HEK293 (cell line): ENCODE data around the gene RALGAPA2.

Experiments used
- CTCF ChIA-PET: fragments of 350-600 bp; formaldehyde crosslinking; extraction: SDS; loops from one replicate; lab custom pipeline; 2021; ENCODE audit warnings: antibody characterized with exemption; lab: Yijun Ruan, JAX
- POLR2A ChIA-PET: fragments of 300-600 bp; formaldehyde crosslinking; extraction: SDS; loops from one replicate; lab custom pipeline; 2020; ENCODE audit warnings: antibody characterized with exemption, inconsistent platforms; lab: Yijun Ruan, JAX
- H3K27ac ChIP-seq: fragments of 200-500 bp; sonication (Bioruptor generic); 2 replicates; pipeline ENCODE4 v1.5.1; 2014; ENCODE audit warnings: low read depth, low read length, control low read depth, inconsistent platforms; ENCODE audit errors: extremely low read depth
- H3K36me3 ChIP-seq, 2 experiments: fragments of 200-500 bp in 1 of 2; sonication (Bioruptor generic) in 1 of 2; 1 replicate in 1 of 2; 2 replicates in 1 of 2; pipeline ENCODE4 v1.5.1; 2014 to 2017; ENCODE audit warnings: inconsistent platforms in 2 of 2, low read length in 2 of 2; ENCODE audit not compliant: control insufficient read depth in 2 of 2, insufficient read depth in 1 of 2
- H3K4me1 ChIP-seq: fragments of 200-500 bp; sonication (Bioruptor generic); 2 replicates; pipeline ENCODE4 v1.5.1; 2014; ENCODE audit warnings: mild to moderate bottlenecking, low read length, inconsistent platforms; ENCODE audit not compliant: control insufficient read depth, insufficient read depth
- H3K4me3 ChIP-seq: 2 replicates; pipeline ENCODE4 v1.5.1; 2011; ENCODE audit warnings: low read depth, mild to moderate bottlenecking, control low read depth, low read length, moderate library complexity
- H3K9me3 ChIP-seq: fragments of 200-500 bp; sonication (Bioruptor generic); 2 replicates; pipeline ENCODE4 v1.5.1; 2014; ENCODE audit warnings: low read depth, low read length, inconsistent platforms; ENCODE audit not compliant: control insufficient read depth, insufficient read depth
- FEZF1 ChIP-seq: fragments of 450-650 bp; formaldehyde crosslinking; IDR thresholded peaks from 2 replicates; pipeline ENCODE4 v1.5.1; 2016; ENCODE audit warnings: missing biosample characterization, missing genetic modification characterization
- KLF8 ChIP-seq: fragments of 450-650 bp; formaldehyde crosslinking; IDR thresholded peaks from 2 replicates; pipeline ENCODE4 v1.5.1; 2016; ENCODE audit warnings: missing biosample characterization, missing genetic modification characterization
- RBAK ChIP-seq: fragments of 450-650 bp; formaldehyde crosslinking; IDR thresholded peaks from 2 replicates; pipeline ENCODE4 v1.5.1; 2016; ENCODE audit warnings: missing biosample characterization, missing genetic modification characterization
- WT1 ChIP-seq: fragments of 450-650 bp; formaldehyde crosslinking; IDR thresholded peaks from 2 replicates; pipeline ENCODE4 v1.5.1; 2016; ENCODE audit warnings: missing biosample characterization, missing genetic modification characterization
- ZBTB21 ChIP-seq: fragments of 450-650 bp; formaldehyde crosslinking; IDR thresholded peaks from 2 replicates; pipeline ENCODE4 v1.5.1; 2017; ENCODE audit warnings: missing biosample characterization, missing genetic modification characterization
- ZFP41 ChIP-seq: fragments of 450-650 bp; formaldehyde crosslinking; IDR thresholded peaks from 2 replicates; pipeline ENCODE4 v1.5.1; 2016; ENCODE audit warnings: missing biosample characterization, missing genetic modification characterization, borderline replicate concordance
- ZNF19 ChIP-seq: fragments of 450-650 bp; formaldehyde crosslinking; IDR thresholded peaks from 2 replicates; pipeline ENCODE4; 2016; ENCODE audit warnings: missing biosample characterization, missing genetic modification characterization, low read depth
- ZNF266 ChIP-seq: fragments of 450-650 bp; formaldehyde crosslinking; IDR thresholded peaks from 2 replicates; pipeline ENCODE4 v1.5.1; 2016; ENCODE audit warnings: missing biosample characterization, missing genetic modification characterization, low read depth
- ZNF350 ChIP-seq: fragments of 450-650 bp; formaldehyde crosslinking; IDR thresholded peaks from 2 replicates; pipeline ENCODE4 v1.5.0; 2017; ENCODE audit warnings: missing biosample characterization, mild to moderate bottlenecking, missing genetic modification characterization
- ZNF510 ChIP-seq: fragments of 450-650 bp; formaldehyde crosslinking; IDR thresholded peaks from 2 replicates; pipeline ENCODE4 v1.5.1; 2018; ENCODE audit warnings: mild to moderate bottlenecking, missing genetic modification characterization, missing biosample characterization; ENCODE audit not compliant: insufficient replicate concordance
- ZNF521 ChIP-seq: fragments of 450-650 bp; formaldehyde crosslinking; IDR thresholded peaks from 2 replicates; pipeline ENCODE4 v1.5.1; 2017; ENCODE audit warnings: missing biosample characterization, mild to moderate bottlenecking, missing genetic modification characterization
- ZNF555 ChIP-seq: fragments of 450-650 bp; formaldehyde crosslinking; conservative IDR thresholded peaks from 2 replicates; pipeline ENCODE4 v1.5.1; 2017; ENCODE audit warnings: missing biosample characterization, mild to moderate bottlenecking, missing genetic modification characterization, inconsistent platforms
- ZNF558 ChIP-seq: fragments of 450-650 bp; formaldehyde crosslinking; IDR thresholded peaks from 2 replicates; pipeline ENCODE4 v1.5.1; 2016; ENCODE audit warnings: missing biosample characterization, missing genetic modification characterization
- ZNF629 ChIP-seq: fragments of 450-650 bp; formaldehyde crosslinking; IDR thresholded peaks from 2 replicates; pipeline ENCODE4 v1.5.1; 2017; ENCODE audit warnings: missing biosample characterization, missing genetic modification characterization
- ZNF660 ChIP-seq: fragments of 450-650 bp; IDR thresholded peaks from 2 replicates; pipeline ENCODE4 v1.5.1; 2018; ENCODE audit warnings: missing biosample characterization, mild to moderate bottlenecking, missing genetic modification characterization
- ZNF664 ChIP-seq: fragments of 450-650 bp; formaldehyde crosslinking; IDR thresholded peaks from 2 replicates; pipeline ENCODE4 v1.5.1; 2016; ENCODE audit warnings: missing biosample characterization, missing genetic modification characterization
- ZNF768 ChIP-seq: fragments of 450-650 bp; formaldehyde crosslinking; IDR thresholded peaks from 2 replicates; pipeline ENCODE4 v1.5.1; 2018; ENCODE audit warnings: missing biosample characterization, mild to moderate bottlenecking, missing genetic modification characterization
- TF ChIP-seq, protein P1 (sequence below): fragments of 450-650 bp; formaldehyde crosslinking; IDR thresholded peaks from 2 replicates; pipeline ENCODE4 v1.5.1; 2016; ENCODE audit warnings: missing biosample characterization, missing genetic modification characterization
- TF ChIP-seq, protein P2 (sequence below): fragments of 450-650 bp; formaldehyde crosslinking; IDR thresholded peaks from 2 replicates; pipeline ENCODE4 v1.5.1; 2016; ENCODE audit warnings: missing biosample characterization, missing genetic modification characterization, low read depth
- TF ChIP-seq, protein P3 (sequence below): fragments of 450-650 bp; formaldehyde crosslinking; conservative IDR thresholded peaks from 2 replicates; pipeline ENCODE4 v1.5.1; 2016; ENCODE audit warnings: low read depth, missing biosample characterization, missing genetic modification characterization

The RALGAPA2 gene

DNA sequence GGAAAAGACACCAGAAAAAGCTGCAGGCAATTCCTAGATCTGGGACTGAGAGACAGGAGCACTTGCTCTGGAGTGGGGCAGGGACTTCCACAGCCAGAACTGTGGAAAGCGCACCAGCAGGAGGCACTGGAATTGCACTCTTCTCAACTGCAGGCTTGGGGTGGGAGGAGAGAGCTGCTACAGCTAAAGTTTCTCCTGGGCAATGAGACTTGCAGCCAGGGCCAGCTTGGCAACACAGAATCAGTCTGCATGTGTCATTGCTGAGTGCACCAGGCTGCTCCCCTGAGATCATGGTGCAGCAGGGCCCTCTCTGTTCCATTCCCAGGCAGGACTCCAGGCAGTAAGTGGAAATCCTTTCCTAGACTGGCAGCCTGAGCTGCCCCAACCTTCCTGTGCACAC lies 198.7 kb downstream of the RALGAPA2 start:
- H3K36me3 ChIP-seq: peaks cover 0 to 37% of the 10 kb centered on the region in 2 experiments; a peak in 2 of 3 replicates

DNA sequence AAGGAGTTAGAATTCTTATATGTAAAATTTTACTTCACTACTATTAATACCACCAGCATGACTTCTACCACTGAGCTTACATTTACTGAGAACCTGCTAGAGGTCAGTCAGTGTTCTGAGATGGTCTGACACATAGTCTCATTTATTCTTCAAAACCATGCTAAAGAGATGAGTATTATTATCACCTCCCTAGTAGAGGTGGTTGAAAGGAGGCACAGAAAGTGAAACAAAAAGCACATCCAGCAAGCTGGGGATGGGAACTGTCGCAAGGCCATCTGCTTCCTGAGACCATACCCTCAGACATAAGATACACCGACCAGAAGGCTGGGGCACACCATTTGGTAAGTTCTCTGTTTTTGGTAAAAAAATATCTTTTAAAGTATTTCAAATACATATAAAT lies 206.9 kb downstream of the RALGAPA2 start:
- Histone ChIP-seq H3K36me3 (peaks cover 0 to 30% of the 10 kb centered on the region in 2 experiments; a peak in 2 of 3 replicates), H3K27ac (no peak overlapping the region), H3K9me3 (no peaks in the 10 kb centered on the region), H3K4me1 (no peaks in the 10 kb centered on the region), H3K4me3 (no peak overlapping the region)
- POLR2A ChIA-PET: no interaction called here
- CTCF ChIA-PET: no interaction called here
- TF ChIP-seq, protein P1, sequence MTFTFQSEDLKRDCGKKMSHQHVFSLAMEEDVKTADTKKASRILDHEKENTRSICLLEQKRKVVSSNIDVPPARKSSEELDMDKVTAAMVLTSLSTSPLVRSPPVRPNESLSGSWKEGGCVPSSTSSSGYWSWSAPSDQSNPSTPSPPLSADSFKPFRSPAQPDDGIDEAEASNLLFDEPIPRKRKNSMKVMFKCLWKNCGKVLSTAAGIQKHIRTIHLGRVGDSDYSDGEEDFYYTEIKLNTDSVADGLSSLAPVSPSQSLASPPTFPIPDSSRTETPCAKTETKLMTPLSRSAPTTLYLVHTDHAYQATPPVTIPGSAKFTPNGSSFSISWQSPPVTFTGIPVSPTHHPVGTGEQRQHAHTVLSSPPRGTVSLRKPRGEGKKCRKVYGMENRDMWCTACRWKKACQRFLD (tag by site-specific recombination): no peak
- no peak for TF ChIP-seq ZNF266
- TF ChIP-seq, protein P2, sequence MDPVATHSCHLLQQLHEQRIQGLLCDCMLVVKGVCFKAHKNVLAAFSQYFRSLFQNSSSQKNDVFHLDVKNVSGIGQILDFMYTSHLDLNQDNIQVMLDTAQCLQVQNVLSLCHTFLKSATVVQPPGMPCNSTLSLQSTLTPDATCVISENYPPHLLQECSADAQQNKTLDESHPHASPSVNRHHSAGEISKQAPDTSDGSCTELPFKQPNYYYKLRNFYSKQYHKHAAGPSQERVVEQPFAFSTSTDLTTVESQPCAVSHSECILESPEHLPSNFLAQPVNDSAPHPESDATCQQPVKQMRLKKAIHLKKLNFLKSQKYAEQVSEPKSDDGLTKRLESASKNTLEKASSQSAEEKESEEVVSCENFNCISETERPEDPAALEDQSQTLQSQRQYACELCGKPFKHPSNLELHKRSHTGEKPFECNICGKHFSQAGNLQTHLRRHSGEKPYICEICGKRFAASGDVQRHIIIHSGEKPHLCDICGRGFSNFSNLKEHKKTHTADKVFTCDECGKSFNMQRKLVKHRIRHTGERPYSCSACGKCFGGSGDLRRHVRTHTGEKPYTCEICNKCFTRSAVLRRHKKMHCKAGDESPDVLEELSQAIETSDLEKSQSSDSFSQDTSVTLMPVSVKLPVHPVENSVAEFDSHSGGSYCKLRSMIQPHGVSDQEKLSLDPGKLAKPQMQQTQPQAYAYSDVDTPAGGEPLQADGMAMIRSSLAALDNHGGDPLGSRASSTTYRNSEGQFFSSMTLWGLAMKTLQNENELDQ (tag by site-specific recombination): no peak
- TF ChIP-seq ZNF558 (tag by site-specific recombination): no peak
- TF ChIP-seq ZNF350 (tag by site-specific recombination): no peak
- TF ChIP-seq ZNF660 (tag by site-specific recombination): no peak

More for the DNA sequence above, 198.7 kb downstream of the RALGAPA2 start:
- ChIA-PET CTCF (interaction anchor here (0.7 kb wide), 1 partner anchor 13 kb away, joined by 3 read pairs; no protein-coding TSS in a partner anchor), POLR2A (no interaction called here)
- Histone ChIP-seq H3K9me3 (no peaks in the 10 kb centered on the region), H3K4me1 (no peaks in the 10 kb centered on the region), H3K4me3 (no peak overlapping the region), H3K27ac (no peak overlapping the region)
- TF ChIP-seq ZNF521 (no peak), ZFP41 (tag by site-specific recombination) (no peak), RBAK (tag by site-specific recombination) (no peak), FEZF1 (tag by site-specific recombination) (no peak)

DNA sequence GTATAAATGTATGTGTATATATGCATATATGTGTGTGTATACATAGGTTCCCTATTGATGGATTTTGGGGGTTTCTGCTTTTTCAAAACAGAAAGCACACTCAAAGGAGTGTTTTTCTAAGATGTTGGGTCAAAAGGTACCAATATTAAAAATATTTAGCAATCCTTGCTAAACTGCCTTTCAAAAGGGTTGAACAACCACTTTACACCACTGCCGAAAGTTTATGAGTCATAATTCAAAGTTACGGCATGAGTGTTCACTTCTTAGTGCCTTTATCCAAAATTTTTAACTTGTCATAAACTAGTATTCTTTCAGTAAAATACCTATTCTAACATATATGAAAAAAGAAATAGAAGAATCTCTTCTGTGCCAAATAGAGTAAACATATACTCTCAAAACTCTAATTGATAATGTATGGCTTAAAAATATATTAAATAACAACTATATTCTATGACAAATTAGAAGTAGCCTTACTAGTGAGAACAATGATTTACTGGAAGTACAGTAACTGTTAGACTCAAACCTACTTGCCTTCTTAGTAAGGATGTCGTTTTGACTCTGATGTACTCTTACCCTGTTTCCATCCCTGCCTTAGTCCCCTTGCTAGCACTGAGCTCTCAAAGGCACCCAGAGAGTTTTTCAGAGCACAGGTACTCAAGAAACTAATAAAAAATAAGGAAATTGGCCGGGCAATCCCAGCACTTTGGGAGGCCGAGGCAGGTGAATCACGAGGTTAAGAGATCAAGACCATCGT lies 208.5 kb downstream of the RALGAPA2 start:
- H3K27ac ChIP-seq: no peak overlapping the region
- POLR2A ChIA-PET: no interaction called here
- no peaks in the 10 kb centered on the region for H3K9me3 ChIP-seq
- TF ChIP-seq WT1: no peak
- TF ChIP-seq KLF8 (tag by site-specific recombination): no peak
- TF ChIP-seq ZNF19 (tag by site-specific recombination): no peak
- TF ChIP-seq ZNF555: no peak
- H3K4me3 ChIP-seq: no peak overlapping the region
- H3K36me3 ChIP-seq: peaks cover 0 to 28% of the 10 kb centered on the region in 2 experiments; a peak in 2 of 3 replicates
- no peaks in the 10 kb centered on the region for H3K4me1 ChIP-seq
- CTCF ChIA-PET: no interaction called here

DNA sequence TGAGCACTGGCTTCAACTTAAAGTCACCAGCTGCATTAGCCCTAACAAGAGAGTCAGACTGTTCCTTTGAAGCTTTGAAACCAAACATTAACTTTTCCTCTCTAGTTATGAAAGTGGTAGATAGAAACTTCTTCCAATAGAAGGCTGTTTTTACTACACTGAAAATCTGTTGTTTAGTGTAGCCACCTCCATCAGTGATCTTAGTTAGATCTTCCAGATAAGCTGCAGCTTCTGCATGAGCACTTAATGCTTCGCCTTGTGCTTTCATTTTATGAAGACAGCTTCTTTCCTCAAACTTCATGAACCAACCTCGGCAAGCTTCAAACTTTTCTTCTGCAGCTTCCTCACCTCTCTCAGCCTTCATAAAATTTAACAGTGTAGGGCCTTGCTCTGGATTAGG lies 211.3 kb downstream of the RALGAPA2 start:
- Histone ChIP-seq H3K27ac (no peak overlapping the region), H3K4me1 (no peaks in the 10 kb centered on the region), H3K36me3 (peaks cover 0 to 25% of the 10 kb centered on the region in 2 experiments; a peak in 1 of 3 replicates), H3K9me3 (no peaks in the 10 kb centered on the region), H3K4me3 (no peak overlapping the region)
- ChIA-PET POLR2A (no interaction called here), CTCF (interaction anchor here (0.7 to 0.8 kb wide), 2 partner anchors 18 to 180 kb away, joined by 3 read pairs; no protein-coding TSS in a partner anchor)
- no peak for TF ChIP-seq ZBTB21
- TF ChIP-seq ZNF664 (tag by site-specific recombination): no peak
- TF ChIP-seq ZNF629 (tag by site-specific recombination): no peak
- no peak for TF ChIP-seq ZNF768
- no peak for TF ChIP-seq ZNF510 (tag by site-specific recombination)
- TF ChIP-seq, protein P3, sequence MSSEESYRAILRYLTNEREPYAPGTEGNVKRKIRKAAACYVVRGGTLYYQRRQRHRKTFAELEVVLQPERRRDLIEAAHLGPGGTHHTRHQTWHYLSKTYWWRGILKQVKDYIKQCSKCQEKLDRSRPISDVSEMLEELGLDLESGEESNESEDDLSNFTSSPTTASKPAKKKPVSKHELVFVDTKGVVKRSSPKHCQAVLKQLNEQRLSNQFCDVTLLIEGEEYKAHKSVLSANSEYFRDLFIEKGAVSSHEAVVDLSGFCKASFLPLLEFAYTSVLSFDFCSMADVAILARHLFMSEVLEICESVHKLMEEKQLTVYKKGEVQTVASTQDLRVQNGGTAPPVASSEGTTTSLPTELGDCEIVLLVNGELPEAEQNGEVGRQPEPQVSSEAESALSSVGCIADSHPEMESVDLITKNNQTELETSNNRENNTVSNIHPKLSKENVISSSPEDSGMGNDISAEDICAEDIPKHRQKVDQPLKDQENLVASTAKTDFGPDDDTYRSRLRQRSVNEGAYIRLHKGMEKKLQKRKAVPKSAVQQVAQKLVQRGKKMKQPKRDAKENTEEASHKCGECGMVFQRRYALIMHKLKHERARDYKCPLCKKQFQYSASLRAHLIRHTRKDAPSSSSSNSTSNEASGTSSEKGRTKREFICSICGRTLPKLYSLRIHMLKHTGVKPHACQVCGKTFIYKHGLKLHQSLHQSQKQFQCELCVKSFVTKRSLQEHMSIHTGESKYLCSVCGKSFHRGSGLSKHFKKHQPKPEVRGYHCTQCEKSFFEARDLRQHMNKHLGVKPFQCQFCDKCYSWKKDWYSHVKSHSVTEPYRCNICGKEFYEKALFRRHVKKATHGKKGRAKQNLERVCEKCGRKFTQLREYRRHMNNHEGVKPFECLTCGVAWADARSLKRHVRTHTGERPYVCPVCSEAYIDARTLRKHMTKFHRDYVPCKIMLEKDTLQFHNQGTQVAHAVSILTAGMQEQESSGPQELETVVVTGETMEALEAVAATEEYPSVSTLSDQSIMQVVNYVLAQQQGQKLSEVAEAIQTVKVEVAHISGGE: no peak
